ENCODE measurements around the gene SMIM35.
"Not testable (repeated sequence)": the region's sequence is repeated elsewhere in the genome, so short reads cannot be mapped to it uniquely, and the experiment has no call there.

Gene SMIM35

GRCh38 chr11:117978291-117978910, 108.4 kb downstream of the SMIM35 start:
- DNase-seq = not testable (repeated sequence)

DNA sequence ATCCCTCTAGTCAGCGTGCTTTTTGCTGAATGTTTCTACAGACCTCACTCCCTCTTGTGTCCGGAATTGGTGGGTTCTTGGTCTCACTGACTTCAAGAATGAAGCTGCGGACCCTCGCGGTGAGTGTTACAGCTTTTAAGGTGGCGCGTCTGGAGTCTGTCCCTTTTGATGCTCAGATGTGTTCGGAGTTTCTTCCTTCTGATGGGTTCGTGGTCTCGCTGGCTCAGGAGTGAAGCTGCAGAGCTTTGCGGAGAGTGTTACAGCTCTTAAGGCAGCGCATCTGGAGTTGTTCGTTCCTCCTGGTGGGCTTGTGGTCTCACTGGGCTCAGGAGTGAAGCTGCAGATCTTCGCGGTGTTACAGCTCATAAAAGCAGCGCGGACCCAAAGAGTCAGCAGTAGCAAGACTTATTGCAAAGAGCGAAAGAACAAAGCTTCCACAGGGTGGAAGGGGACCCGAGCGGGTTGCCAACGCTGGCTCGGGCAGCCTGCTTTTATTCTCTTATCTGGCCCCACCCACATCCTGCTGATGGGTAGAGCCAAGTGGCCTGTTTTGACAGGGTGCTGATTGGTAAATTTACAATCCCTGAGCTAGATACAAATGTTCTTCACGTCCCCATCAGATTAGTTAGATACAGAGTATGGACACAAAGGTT, 109.0 kb downstream of the SMIM35 start:
- DNase-seq = not testable (repeated sequence)

GRCh38 chr11:117977029-117977428, 109.7 kb downstream of the SMIM35 start:
- DNase-seq = no peak

DNA sequence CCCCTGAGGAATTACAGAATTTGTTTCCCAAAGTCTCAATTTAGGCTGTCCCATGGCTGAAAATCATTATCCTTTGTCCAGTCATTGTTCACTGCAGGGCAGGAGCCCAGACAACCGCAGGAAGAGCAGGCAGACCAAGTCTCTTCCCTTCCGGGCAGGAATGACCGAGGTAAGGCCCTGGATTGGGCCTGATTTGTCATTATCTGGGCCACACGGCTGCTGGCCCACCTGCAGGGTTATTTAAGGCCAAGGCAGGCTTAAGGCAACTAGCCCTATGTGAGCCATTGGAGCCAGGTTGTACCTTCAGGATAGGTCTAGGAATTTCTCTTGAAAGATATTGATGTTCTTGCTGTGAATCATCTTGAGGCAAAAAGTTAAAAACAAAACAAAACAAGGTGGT, 110.3 kb downstream of the SMIM35 start:
- DNase-seq = no peak

GRCh38 chr11:117973503-117973860, 113.3 kb downstream of the SMIM35 start:
- DNase-seq = no peak

GRCh38 chr11:117972629-117973502, 113.9 kb downstream of the SMIM35 start:
- DNase-seq = peak; percentile 55

DNA sequence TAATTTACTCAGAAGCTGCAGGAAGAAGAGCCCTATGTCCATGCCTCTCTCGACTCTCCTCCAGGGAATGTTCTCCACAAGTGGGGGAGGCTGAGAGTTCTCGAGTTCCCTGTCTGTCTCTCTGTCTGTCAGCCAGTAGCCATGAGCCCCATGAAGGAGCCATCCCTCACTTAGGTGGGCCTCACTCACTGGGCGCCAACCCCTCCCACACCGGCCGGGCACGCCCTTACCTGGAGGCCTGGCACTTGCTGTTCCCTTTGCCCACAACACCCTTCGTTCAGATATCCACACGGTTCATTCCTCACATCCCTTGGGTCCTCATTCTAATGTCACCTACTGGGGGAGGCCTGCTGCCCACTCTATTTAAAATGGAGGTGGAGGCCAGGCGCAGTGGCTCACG, 114.7 kb downstream of the SMIM35 start:
- DNase-seq = no peak

- no peak for DNase-seq
These were observed 116.3 kb downstream of the SMIM35 start for GRCh38 chr11:117970400-117971024.

GRCh38 chr11:117969160-117969991, 117.4 kb downstream of the SMIM35 start:
- DNase-seq = no peak

DNA sequence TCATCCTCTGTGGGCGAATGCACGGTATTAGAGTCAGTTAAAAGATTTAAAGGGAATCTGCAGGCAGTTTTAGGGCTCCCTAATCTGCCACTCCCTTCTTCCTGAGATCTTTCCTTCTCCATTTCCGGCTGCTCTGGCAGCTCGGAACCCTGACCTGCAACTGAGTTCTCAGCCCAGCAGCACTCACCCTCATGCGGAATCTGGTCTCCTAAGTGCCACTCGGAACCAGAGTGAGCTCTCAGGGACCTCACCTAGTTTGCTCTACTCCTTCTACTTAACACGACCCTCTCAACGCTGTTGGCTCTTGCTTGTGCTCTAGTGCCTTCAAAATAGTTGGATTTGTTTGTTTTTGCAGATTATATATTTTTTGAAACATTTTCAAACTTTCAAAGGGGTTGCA, 119.9 kb downstream of the SMIM35 start:
- no peak for DNase-seq

DNA sequence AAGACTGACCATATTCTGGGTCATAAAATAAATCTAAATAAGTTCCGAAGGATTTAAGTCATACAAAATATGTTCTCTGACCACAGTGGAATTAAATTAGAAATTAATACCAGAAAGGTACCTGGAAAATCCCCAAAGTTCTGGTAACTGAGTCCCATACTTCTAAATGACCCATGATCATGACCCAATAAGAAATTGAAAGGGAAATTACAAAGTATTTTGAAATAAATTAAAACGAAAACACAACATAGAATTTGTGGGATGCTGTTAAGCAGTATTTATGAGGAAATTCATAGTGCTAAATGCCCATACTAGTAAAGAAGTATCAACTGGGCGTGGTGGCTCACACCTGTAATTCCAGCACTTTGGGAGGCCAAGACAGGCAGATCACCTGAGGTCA, 123.9 kb downstream of the SMIM35 start:
- DNase-seq = no peak

GRCh38 chr11:117961896-117962295, 124.9 kb downstream of the SMIM35 start:
- no peak for DNase-seq

GRCh38 chr11:117960406-117960805, 126.4 kb downstream of the SMIM35 start:
- DNase-seq = no peak

- DNase-seq = no peak
These were observed 127.2 kb downstream of the SMIM35 start for GRCh38 chr11:117959438-117960149.

DNA sequence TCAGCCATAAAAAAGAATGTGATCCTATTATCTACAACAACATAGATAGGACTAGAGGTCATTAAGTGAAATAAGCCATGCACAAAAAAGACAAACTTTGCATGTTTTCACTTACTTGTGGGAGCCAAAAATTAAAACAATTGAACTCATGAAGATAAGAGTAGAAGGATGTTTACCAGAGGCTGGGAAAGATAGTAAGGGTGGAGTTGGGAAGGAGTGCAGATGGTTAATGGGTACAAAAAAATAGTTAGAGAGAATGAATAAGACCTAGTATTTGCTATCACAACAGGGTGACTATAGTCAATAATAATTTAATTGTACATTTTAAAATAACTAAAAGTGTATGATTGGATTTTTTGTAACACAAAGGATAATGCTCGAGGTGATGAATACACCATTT, 127.8 kb downstream of the SMIM35 start:
- DNase-seq = no peak

Measured in NCI-H1105 (cell line).